Neural progenitor cell (in vitro differentiated cells): ENCODE results near the gene IGSF10.

ENCODE experiments used
- EZH2 ChIP-seq: fragments of 200-600 bp; sonication (generic); IDR thresholded peaks from 2 replicates; pipeline ENCODE4 v1.6.1; 2017; ENCODE audit warnings: antibody characterized with exemption, mild to moderate bottlenecking, moderate library complexity
- TF ChIP-seq, protein P1 (sequence below): fragments of 200-600 bp; sonication (generic); IDR thresholded peaks from 2 replicates; pipeline ENCODE4 v1.5.1; 2017; ENCODE audit warnings: antibody characterized with exemption, mild to moderate bottlenecking

DNA sequence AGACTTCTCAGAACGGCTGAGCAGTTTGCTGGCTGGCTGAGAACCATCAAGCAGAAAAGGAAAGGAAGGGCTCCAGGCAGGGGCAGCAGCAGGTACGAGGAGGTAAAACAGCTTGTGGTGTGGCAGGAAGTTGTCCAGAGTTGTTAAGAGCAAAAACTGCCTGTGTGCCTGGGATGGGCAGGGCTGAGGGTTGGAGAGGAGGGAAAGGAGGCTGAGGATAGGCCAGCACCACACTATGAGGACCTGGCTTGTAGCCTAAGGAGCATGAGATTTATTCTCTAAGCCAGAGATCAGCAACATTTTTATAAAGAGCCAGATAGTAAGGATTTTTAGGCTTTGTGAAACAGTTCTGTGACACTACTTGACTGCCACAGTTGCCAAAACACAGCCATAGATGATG is 8.0 kb downstream of the IGSF10 start:
- TF ChIP-seq, protein P1, sequence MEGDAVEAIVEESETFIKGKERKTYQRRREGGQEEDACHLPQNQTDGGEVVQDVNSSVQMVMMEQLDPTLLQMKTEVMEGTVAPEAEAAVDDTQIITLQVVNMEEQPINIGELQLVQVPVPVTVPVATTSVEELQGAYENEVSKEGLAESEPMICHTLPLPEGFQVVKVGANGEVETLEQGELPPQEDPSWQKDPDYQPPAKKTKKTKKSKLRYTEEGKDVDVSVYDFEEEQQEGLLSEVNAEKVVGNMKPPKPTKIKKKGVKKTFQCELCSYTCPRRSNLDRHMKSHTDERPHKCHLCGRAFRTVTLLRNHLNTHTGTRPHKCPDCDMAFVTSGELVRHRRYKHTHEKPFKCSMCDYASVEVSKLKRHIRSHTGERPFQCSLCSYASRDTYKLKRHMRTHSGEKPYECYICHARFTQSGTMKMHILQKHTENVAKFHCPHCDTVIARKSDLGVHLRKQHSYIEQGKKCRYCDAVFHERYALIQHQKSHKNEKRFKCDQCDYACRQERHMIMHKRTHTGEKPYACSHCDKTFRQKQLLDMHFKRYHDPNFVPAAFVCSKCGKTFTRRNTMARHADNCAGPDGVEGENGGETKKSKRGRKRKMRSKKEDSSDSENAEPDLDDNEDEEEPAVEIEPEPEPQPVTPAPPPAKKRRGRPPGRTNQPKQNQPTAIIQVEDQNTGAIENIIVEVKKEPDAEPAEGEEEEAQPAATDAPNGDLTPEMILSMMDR = no peak
- no peak for TF ChIP-seq EZH2
